ENCODE measurements around the gene LRRC49.

GRCh38 chr15:70964686-70965085 lies 72.1 kb downstream of the LRRC49 start:
- TF ChIP-seq EZH2phosphoT487 (IDR thresholded peaks at IDR 0.05; ENCODE audit: borderline replicate concordance, low read length) (no peak), CTCF (IDR thresholded peaks at IDR 0.05; ENCODE audit: low read depth, low read length, poor library complexity, severe bottlenecking) (no peak)
